Hepatocyte (in vitro differentiated cells): ENCODE measurements around the gene SPSB2.

Source experiments
- CTCF ChIP-seq: fragments of 200-600 bp; sonication (generic); IDR thresholded peaks from 2 replicates; pipeline ENCODE4 v1.5.1; 2016; ENCODE audit warnings: antibody characterized with exemption, mild to moderate bottlenecking; ENCODE audit not compliant: poor library complexity
- EZH2 ChIP-seq: fragments of 200-600 bp; sonication (generic); IDR thresholded peaks from 2 replicates; pipeline ENCODE4 v1.6.1; 2016; ENCODE audit warnings: antibody characterized with exemption, mild to moderate bottlenecking, borderline replicate concordance
- EZH2phosphoT487 ChIP-seq: fragments of 200-600 bp; sonication (generic); IDR thresholded peaks from one replicate; pipeline ENCODE4 v1.6.1; 2018; ENCODE audit warnings: antibody characterized with exemption, mild to moderate bottlenecking, low read depth, moderate library complexity; ENCODE audit not compliant: unreplicated experiment, severe bottlenecking

DNA sequence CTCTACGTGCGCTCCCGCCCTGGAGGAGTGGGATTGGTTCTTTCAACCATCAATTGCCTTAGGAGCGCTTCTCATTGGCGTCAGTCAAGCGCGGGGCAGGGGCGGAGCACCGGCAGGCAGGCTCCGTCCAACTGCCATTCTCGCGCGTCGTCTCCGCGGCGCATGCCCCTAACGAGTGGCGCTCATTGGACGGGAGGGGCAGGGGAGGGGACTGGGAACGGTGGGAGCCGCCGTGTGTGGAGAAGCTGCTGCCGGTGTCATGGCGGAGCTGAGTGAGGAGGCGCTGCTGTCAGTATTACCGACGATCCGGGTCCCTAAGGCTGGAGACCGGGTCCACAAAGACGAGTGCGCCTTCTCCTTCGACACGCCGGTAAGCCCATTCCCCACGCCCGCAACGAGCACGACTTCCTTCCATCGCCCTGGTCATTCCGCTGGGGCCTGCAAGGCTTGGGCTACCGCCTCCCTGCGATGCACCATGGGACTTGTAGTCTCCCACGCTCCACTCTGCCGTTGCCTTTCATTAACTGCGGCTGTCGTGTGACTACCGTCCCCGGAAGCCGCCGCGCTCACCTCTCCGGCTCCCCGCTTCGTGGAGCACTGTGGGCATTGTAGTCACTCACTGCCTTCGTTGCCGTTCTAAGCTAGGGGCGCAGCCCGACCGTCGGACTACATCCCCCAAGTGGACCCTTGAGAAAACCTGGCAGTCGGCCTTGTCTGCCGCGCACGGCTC is 21.0 kb downstream of the SPSB2 start, which contains the start of gene USP5:
- no peak for TF ChIP-seq CTCF
- TF ChIP-seq EZH2phosphoT487, result no peak
- TF ChIP-seq EZH2, result no peak
